NCI-H446 (cell line): Measurements from ENCODE around the gene CBX2.
"Not testable (repeated sequence)": the region's sequence is repeated elsewhere in the genome, so short reads cannot be mapped to it uniquely, and the experiment has no call there.

ENCODE experiments used
- DNase-seq, 2 experiments: peaks; one replicate each; lab custom pipeline; 2025; lab: John Stamatoyannopoulos, UW

The CBX2 gene

DNA sequence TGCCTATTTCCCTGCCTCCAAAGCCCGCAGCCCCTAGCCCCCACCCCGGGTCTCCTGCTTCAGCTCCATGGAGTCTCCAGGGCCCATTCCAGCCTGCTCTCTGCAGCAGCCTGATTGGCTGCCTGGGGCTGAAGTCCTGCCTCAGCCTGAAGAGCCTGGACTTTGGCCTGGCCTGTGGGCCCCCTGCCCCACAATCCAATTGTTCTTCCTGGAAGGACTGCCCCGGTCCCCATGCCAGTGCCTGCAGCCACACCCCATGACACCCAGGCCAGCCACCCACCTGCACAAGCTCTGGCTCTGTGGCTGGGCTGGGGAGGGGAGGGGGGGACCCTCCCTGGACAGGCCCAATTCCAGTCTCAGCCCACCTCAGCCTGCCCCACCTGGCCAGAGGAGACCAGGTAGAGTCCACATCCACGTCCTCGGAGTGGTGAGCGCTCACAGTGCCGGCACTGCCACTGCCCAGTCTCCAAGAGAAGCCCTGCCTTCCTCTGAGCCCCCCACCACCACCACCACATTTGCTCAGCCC is 34.9 kb upstream of the CBX2 start:
- no peak for DNase-seq

DNA sequence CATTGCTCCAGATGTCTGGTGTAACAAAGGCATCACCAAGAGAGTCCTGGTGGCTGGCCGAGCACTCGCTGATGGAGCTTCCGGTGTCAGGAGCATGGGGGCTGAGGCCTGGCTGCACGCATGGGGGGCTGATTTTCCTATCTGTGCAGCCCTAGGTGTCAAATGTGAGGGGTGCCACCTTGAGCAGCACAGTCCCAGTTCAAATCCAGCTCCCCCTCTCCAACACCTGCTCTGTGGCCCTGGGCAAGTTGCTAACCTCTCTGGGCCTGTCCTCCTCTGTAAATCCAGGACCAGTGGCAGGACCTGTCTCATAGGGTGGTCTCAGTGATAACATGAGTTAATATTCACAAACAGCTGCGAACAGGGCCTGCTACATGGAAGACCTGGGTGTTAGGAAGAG is 34.3 kb upstream of the CBX2 start:
- no peak for DNase-seq

GRCh38 chr17:79745641-79746105 is 32.3 kb upstream of the CBX2 start:
- DNase-seq, result no peak

DNA sequence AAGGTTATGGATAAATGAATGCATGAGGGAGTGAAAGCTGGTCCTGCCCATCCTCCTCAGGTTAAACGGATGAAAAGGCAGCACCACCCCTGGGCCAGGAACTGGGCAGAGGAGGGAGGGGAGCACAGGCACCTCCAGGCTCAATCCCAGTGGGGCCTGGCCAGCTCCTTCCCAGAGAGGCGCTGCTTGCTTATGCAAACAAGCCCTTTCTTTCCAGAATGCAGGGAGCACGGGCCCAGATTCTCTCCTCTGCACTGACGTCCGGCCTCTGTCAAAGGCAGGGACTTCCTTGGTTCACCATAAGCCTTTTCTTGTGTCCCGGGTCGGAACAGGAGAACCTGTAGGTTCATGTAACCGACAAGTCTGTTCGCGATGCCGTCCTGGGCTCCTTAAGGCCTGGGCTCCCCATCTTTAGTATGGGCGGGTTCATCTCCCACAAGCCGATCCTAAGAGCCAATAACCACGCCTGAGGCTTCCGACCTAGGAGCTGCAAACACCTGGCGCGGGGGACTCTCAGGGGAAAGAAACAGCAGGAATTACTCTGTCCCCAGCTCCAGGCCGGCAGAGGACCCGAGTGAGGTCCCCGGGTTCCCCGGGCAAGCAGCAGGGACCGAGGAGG is 30.9 kb upstream of the CBX2 start:
- no peak for DNase-seq

GRCh38 chr17:79747508-79748294 is 30.2 kb upstream of the CBX2 start:
- no peak for DNase-seq

GRCh38 chr17:79748295-79749099 is 29.5 kb upstream of the CBX2 start:
- DNase-seq, result no peak

- DNase-seq, result peak in 1 of 2 experiments; percentile 48
These were observed 28.7 kb upstream of the CBX2 start for GRCh38 chr17:79749156-79749815.

GRCh38 chr17:79749958-79750357 is 28.0 kb upstream of the CBX2 start:
- no peak for DNase-seq

DNA sequence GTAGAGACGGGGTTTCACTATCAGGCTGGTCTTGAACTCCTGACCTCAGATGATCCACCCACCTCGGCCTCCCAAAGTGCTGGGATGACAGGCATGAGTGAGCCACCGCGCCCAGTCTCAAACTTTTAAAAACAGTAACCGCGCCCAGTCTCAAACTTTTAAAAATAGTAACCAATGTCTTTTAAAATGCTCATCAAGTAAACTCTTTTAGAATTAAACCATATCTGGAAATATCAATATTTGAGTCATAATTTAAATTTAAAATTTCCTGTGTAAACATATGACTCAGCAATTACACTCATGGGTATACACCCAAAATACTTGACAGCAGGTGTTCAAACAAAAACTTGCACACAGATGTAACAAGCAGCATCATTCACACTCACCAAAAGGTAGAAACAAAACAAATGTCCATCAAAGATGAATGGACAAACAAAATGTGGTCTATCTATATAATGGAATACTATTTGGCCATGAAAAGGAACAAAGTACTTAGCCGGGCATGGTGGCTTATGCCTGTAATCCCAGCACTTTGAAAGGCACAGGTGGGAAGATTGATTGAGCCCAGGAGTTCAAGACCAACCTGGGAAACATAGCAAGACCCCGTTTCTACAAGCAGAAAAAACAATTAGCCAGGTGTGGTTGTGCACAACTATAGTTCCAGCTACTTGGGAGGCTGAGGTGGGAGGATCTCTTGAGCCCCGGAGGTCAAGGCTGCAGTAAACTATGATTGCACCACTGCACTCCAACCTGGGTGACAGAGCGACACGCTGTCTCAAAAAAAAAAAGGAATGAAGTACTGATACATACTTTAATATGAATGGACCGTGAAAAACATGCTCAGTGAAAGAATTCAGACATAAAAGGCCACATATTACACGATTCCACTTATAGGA is 27.1 kb upstream of the CBX2 start:
- DNase-seq, result no peak

DNA sequence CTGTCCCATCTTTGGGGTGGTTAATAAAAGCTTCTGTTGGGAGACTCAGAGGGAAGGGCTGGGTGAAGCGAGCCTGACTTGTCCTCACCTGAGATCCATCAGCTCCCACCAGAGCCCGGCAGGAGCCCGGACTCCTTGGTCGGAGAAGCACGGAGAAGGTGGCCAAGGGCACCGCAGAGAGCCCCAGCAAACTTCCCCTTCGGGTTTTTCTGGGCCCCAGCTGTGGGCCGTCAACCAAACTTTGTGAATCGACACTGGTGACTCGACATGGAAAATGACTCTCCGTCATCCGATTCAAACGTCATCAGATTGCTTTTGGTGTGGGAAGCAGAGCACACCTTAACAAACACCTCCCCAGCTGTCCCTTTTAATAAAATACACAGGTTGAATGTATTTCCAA is 25.8 kb upstream of the CBX2 start:
- DNase-seq, result no peak

DNA sequence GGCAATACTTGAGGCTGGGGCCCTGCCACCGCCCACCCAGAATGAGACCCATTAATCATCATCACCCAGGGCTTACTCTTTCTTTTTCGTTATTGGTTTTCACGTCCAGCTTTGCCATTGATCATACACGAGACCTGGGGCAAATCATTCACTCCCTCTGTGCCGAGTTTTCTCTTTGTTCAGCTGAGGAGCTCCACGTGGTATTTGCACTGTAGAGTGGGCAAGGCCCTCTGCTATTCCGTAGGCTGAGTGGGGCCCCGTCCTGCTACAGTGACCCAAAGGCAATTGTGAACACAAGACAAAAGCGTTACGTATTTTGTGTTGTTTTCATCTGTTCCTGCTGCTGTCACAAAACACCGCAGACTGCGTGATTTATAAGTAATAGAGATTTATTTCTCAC is 23.6 kb upstream of the CBX2 start:
- DNase-seq, result no peak

DNA sequence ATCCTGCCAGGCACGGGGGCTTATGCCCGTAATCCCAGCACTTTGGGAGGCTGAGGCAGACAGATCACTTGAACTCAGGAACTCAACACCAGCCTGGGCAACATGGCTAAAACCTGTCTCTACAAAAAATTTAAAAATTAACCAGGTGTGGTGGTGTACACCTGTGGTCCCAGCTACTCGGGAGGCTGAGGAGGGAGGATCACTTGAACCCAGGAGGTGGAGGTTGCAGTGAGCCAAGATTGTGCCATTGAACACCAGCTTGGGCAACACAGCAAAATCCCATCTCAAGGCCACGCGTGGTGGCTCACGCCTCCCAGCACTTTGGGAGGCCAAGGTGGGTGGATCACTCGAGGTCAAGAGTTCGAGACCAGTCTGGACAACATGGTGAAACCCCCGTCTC is 23.0 kb upstream of the CBX2 start:
- DNase-seq, result not testable (repeated sequence)

- DNase-seq, result no peak
These were observed 22.4 kb upstream of the CBX2 start for GRCh38 chr17:79755591-79755990.

DNA sequence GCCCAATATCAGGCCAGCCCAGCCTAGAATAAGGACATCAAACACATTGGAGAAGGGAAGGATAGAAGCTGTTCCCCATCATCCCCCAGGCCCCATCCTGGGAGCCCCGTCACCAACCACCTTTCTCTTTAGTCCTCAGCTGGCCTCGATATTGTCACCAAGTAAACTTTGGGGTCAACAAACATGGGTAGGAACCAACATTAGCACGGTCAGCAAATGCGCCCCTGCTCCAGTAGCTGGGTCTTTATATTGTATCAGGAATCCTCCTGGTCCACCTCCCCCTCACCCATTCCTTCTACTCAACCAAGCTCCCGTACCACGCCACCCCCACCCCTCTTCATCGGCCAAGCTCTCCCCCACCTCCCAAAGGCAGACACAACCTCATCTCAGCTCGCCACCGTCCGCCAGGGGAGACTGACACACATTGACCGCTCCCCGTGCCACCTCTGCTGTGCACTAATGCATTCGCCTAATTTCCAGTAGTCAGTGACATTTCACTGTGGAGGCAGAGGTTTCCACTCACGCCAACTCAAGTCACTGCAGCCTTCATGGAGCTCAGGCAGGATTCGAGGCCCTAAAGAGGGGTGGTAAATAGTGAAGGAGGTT is 20.7 kb upstream of the CBX2 start:
- no peak for DNase-seq

DNA sequence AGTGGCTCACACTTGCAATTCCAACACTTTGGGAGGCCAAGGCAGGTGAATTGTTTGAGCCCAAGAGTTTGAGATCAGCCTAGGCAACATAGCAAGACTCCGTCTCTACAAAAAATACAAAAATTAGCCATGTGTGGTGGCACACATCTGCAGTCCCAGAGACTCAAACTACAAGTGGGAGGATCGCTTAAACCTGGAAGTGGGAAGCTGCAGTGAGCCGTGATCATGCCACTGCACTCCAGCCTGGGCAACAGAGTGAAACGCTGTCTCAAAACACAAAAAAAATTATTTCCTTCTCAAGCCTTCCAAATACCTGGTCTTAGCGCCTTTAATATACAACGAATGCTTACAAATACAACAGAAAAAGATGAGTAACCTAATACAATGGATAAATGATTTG is 19.7 kb upstream of the CBX2 start:
- DNase-seq, result no peak

DNA sequence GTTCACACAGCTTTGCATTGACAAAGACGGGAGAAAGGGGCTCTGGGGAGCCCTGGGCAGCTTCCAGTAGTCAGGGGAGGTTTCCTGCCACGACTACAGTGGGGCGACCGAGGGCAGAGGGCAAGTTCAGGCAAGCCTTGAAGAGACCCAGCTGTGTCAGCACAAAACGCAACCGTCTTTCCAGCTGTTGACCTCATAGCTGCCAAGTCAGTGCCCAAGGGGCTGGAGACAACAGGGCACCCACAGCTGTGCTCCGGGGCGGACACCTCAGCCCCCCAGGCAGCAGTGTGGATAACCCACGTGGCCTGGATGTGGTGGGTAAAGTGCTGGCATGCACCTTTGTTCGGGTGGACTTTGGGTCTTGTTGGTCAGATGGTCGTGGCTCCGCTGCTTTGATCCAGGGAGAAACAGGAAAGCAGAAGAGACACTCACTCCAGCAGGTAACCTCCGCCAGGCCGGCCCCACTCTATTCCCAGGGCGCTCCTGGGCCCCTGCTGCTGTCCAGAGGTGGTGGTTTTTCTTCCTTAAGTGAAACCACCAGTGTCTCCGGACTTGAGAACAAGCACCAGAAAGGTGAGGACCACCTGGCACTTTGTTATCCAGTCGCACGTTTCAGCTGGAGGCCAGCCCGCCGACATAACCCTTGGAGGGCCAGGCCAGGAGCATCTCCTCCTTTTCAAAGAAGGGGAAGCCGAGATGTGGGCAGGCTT is 17.6 kb upstream of the CBX2 start:
- no peak for DNase-seq

GRCh38 chr17:79761894-79762589 is 15.9 kb upstream of the CBX2 start:
- no peak for DNase-seq

DNA sequence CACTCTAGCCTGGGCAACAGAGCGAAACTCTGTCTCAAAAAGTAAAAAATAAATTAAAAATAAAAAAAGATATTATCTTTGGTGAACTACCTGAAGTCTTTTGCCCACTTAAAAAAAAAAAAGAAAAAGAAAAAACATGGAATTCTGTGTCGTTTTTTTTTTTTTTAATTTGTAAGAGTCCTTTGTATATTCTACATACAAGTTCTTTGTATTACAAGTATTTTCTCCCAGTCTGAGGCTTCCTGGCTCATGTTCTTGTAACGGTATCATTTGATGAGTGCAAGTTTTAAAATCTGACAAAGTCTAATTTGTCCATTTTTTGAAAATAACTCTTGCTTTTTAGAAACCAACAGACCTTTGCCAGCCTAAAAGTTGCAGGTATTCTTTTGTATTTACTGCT is 12.2 kb upstream of the CBX2 start:
- DNase-seq, result no peak
